OCI-LY3 (cell line): ENCODE data around the gene PTGR3.

Experiments
- EZH2phosphoT487 ChIP-seq: fragments of 200-600 bp; shearing (Covaris generic); IDR thresholded peaks from 2 replicates; pipeline ENCODE4 v1.6.1; 2018; ENCODE audit warnings: antibody characterized with exemption, mixed run types, low read depth
- TF ChIP-seq, protein P1 (sequence below): fragments of 200-600, 300-600 bp; sonication (generic); IDR thresholded peaks from 2 replicates; pipeline ENCODE4 v1.5.1; 2014; ENCODE audit warnings: antibody characterized with exemption, low read length, low read depth

DNA sequence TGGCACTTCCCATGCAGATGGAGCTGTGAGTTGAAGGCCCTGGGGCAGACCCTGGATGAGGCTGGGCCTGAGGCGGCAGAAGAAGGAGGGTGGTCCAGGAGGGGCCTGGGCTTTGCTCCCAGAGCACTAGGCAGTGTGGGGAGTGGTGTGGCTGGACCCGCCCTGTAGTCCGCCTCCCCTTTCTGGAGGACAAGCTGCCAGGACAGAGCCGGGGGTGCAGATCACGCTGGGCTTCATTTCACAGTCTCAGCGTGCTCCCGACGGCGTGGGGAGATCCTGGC is 49.8 kb downstream of the PTGR3 start:
- TF ChIP-seq, protein P1, sequence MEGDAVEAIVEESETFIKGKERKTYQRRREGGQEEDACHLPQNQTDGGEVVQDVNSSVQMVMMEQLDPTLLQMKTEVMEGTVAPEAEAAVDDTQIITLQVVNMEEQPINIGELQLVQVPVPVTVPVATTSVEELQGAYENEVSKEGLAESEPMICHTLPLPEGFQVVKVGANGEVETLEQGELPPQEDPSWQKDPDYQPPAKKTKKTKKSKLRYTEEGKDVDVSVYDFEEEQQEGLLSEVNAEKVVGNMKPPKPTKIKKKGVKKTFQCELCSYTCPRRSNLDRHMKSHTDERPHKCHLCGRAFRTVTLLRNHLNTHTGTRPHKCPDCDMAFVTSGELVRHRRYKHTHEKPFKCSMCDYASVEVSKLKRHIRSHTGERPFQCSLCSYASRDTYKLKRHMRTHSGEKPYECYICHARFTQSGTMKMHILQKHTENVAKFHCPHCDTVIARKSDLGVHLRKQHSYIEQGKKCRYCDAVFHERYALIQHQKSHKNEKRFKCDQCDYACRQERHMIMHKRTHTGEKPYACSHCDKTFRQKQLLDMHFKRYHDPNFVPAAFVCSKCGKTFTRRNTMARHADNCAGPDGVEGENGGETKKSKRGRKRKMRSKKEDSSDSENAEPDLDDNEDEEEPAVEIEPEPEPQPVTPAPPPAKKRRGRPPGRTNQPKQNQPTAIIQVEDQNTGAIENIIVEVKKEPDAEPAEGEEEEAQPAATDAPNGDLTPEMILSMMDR: no peak
- no peak for TF ChIP-seq EZH2phosphoT487
